ENCODE data around the gene SLAMF9. TPM values are rescaled to one million over a fixed set of nuclear protein-coding genes. Genes with fewer than 3 reads are reported as not detected.

Gene SLAMF9
- total and polyA plus RNA-seq, 2 of the 8 experiments (the other 6 are each of a cell fraction or from before 2014, with no cell fraction given): not detected

Other genes starting within 250 kb of the SLAMF9 start
- not detected in 2 replicates for gene CRP, start 239.6 kb downstream of the SLAMF9 start, total RNA-seq (2021; fragmentation: NEBNext Ultra II Directional; extraction: Animal tissue kit (Norgen Biotek cat#: 25700))
- not detected in 2 replicates for gene CRP, start 239.6 kb downstream of the SLAMF9 start, polyA plus RNA-seq (2011; rRNA removed)
- 45.8 and 48.3 TPM in 2 replicates for gene DUSP23, start 173.3 kb downstream of the SLAMF9 start, total RNA-seq (2021; fragmentation: NEBNext Ultra II Directional; extraction: Animal tissue kit (Norgen Biotek cat#: 25700))
- 80.1 and 122 TPM in 2 replicates for gene DUSP23, start 173.3 kb downstream of the SLAMF9 start, polyA plus RNA-seq (2011; rRNA removed)
- not detected in 2 replicates for gene FCRL6, start 151.9 kb downstream of the SLAMF9 start, total RNA-seq (2021; fragmentation: NEBNext Ultra II Directional; extraction: Animal tissue kit (Norgen Biotek cat#: 25700))
- 0.08 TPM in 1 of 2 replicates, not detected in the other for gene FCRL6, start 151.9 kb downstream of the SLAMF9 start, polyA plus RNA-seq (2011; rRNA removed)
- not detected in 2 replicates for gene SLAMF8, start 127.4 kb downstream of the SLAMF9 start, total RNA-seq (2021; fragmentation: NEBNext Ultra II Directional; extraction: Animal tissue kit (Norgen Biotek cat#: 25700))
- gene SLAMF8, start 127.4 kb downstream of the SLAMF9 start, polyA plus RNA-seq (2011; rRNA removed): not detected in 2 replicates
- gene VSIG8, start 91.6 kb downstream of the SLAMF9 start, total RNA-seq (2021; fragmentation: NEBNext Ultra II Directional; extraction: Animal tissue kit (Norgen Biotek cat#: 25700)): not detected in 2 replicates
- not detected in 2 replicates for gene VSIG8, start 91.6 kb downstream of the SLAMF9 start, polyA plus RNA-seq (2011; rRNA removed)
- not detected in 2 replicates for gene CFAP45, start 54.1 kb downstream of the SLAMF9 start, total RNA-seq (2021; fragmentation: NEBNext Ultra II Directional; extraction: Animal tissue kit (Norgen Biotek cat#: 25700))
- gene CFAP45, start 54.1 kb downstream of the SLAMF9 start, polyA plus RNA-seq (2011; rRNA removed): 0.05 and 0.11 TPM in 2 replicates
- gene TAGLN2, start 28.7 kb downstream of the SLAMF9 start, total RNA-seq (2021; fragmentation: NEBNext Ultra II Directional; extraction: Animal tissue kit (Norgen Biotek cat#: 25700)): 86.0 and 93.0 TPM in 2 replicates
- gene TAGLN2, start 28.7 kb downstream of the SLAMF9 start, polyA plus RNA-seq (2011; rRNA removed): 114 and 142 TPM in 2 replicates
- 28.1 and 29.2 TPM in 2 replicates for gene IGSF9, start 8.6 kb downstream of the SLAMF9 start, total RNA-seq (2021; fragmentation: NEBNext Ultra II Directional; extraction: Animal tissue kit (Norgen Biotek cat#: 25700))
- gene IGSF9, start 8.6 kb downstream of the SLAMF9 start, polyA plus RNA-seq (2011; rRNA removed): 10.9 and 22.5 TPM in 2 replicates
- gene PIGM, start 77.8 kb upstream of the SLAMF9 start, total RNA-seq (2021; fragmentation: NEBNext Ultra II Directional; extraction: Animal tissue kit (Norgen Biotek cat#: 25700)): 5.1 and 5.4 TPM in 2 replicates
- gene PIGM, start 77.8 kb upstream of the SLAMF9 start, polyA plus RNA-seq (2011; rRNA removed): 5.7 and 6.0 TPM in 2 replicates
- 2.2 and 2.4 TPM in 2 replicates for gene KCNJ10, start 115.9 kb upstream of the SLAMF9 start, total RNA-seq (2021; fragmentation: NEBNext Ultra II Directional; extraction: Animal tissue kit (Norgen Biotek cat#: 25700))
- gene KCNJ10, start 115.9 kb upstream of the SLAMF9 start, polyA plus RNA-seq (2011; rRNA removed): 1.7 and 3.5 TPM in 2 replicates
- 0.08 and 0.13 TPM in 2 replicates for gene KCNJ9, start 127.3 kb upstream of the SLAMF9 start, total RNA-seq (2021; fragmentation: NEBNext Ultra II Directional; extraction: Animal tissue kit (Norgen Biotek cat#: 25700))
- gene KCNJ9, start 127.3 kb upstream of the SLAMF9 start, polyA plus RNA-seq (2011; rRNA removed): 0.02 and 0.11 TPM in 2 replicates
- 69.6 and 71.2 TPM in 2 replicates for gene IGSF8, start 144.4 kb upstream of the SLAMF9 start, total RNA-seq (2021; fragmentation: NEBNext Ultra II Directional; extraction: Animal tissue kit (Norgen Biotek cat#: 25700))
- 132 and 166 TPM in 2 replicates for gene IGSF8, start 144.4 kb upstream of the SLAMF9 start, polyA plus RNA-seq (2011; rRNA removed)
- gene ATP1A2, start 161.5 kb upstream of the SLAMF9 start, total RNA-seq (2021; fragmentation: NEBNext Ultra II Directional; extraction: Animal tissue kit (Norgen Biotek cat#: 25700)): 34.8 and 39.7 TPM in 2 replicates
- gene ATP1A2, start 161.5 kb upstream of the SLAMF9 start, polyA plus RNA-seq (2011; rRNA removed): 40.8 and 54.2 TPM in 2 replicates
- gene ATP1A4, start 197.4 kb upstream of the SLAMF9 start, total RNA-seq (2021; fragmentation: NEBNext Ultra II Directional; extraction: Animal tissue kit (Norgen Biotek cat#: 25700)): 0.57 and 0.61 TPM in 2 replicates
- gene ATP1A4, start 197.4 kb upstream of the SLAMF9 start, polyA plus RNA-seq (2011; rRNA removed): 0.48 and 0.80 TPM in 2 replicates
- 0.80 and 1.1 TPM in 2 replicates for gene CASQ1, start 236.3 kb upstream of the SLAMF9 start, total RNA-seq (2021; fragmentation: NEBNext Ultra II Directional; extraction: Animal tissue kit (Norgen Biotek cat#: 25700))
- gene CASQ1, start 236.3 kb upstream of the SLAMF9 start, polyA plus RNA-seq (2011; rRNA removed): 1.3 and 1.4 TPM in 2 replicates

Measured in H1 (cell line).